MCF 10A (cell line): ENCODE data around the gene EGR4. TPM values are rescaled to one million over a fixed set of nuclear protein-coding genes. Genes with fewer than 3 reads are reported as not detected.

Experiments
- BruUV-seq: library from RNA; stranded (reverse); fragments of 400-500 nt; replicated peaks from 2 replicates; lab custom pipeline; 2021; lab: Mats Ljungman, UMichigan
- CTCF ChIA-PET: fragments of 300-600 bp; sonication (Branson Sonifier 250); formaldehyde crosslinking; extraction: SDS; loops from one replicate; lab custom pipeline; 2021; ENCODE audit warnings: antibody characterized with exemption, inconsistent platforms; lab: Yijun Ruan, JAX
- POLR2A ChIA-PET: fragments of 300-600, 350-650 bp; sonication (Branson Sonifier 250); formaldehyde crosslinking; extraction: SDS; loops from one replicate; lab custom pipeline; 2020; ENCODE audit warnings: antibody characterized with exemption, inconsistent platforms; lab: Yijun Ruan, JAX
- DNase-seq: peaks from one replicate; pipeline ENCODE4 v3.0.0-alpha.2; 2018; ENCODE audit not compliant: unreplicated experiment
- H3K27ac Mint-ChIP-seq: one replicate; pipeline ENCODE4 v1.8.0; 2022; ENCODE audit warnings: mild to moderate bottlenecking, low read depth, mixed read lengths; ENCODE audit not compliant: unreplicated experiment
- H3K27me3 Mint-ChIP-seq: one replicate; pipeline ENCODE4 v1.8.0; 2022; ENCODE audit warnings: mixed read lengths; ENCODE audit not compliant: insufficient read depth, unreplicated experiment
- H3K36me3 Mint-ChIP-seq: one replicate; pipeline ENCODE4 v1.8.0; 2022; ENCODE audit warnings: mild to moderate bottlenecking, moderate library complexity, mixed read lengths; ENCODE audit not compliant: insufficient read depth, unreplicated experiment
- H3K4me1 Mint-ChIP-seq: one replicate; pipeline ENCODE4 v1.8.0; 2022; ENCODE audit warnings: mixed read lengths; ENCODE audit not compliant: insufficient read depth, unreplicated experiment
- H3K4me3 Mint-ChIP-seq: one replicate; pipeline ENCODE4 v1.8.0; 2022; ENCODE audit warnings: mild to moderate bottlenecking, moderate library complexity, mixed read lengths; ENCODE audit not compliant: unreplicated experiment
- H3K9me3 Mint-ChIP-seq: one replicate; pipeline ENCODE4 v1.8.0; 2022; ENCODE audit warnings: mixed read lengths; ENCODE audit not compliant: unreplicated experiment
- CTCF ChIP-seq: fragments of 200-600 bp; IDR thresholded peaks from one replicate; pipeline ENCODE4 v1.8.0; 2022; ENCODE audit warnings: antibody characterized with exemption, mild to moderate bottlenecking; ENCODE audit not compliant: unreplicated experiment
- intact Hi-C: fragments of 100-400 bp; cut with micrococcal nuclease; formaldehyde crosslinking; loops from 2 replicates; pipeline ENCODE4 v1.14.1; 2022
- total RNA-seq: library from RNA; stranded (reverse); gene quantifications from 2 replicates; pipeline ENCODE4 v1.2.3, GENCODE V29; 2022

Gene EGR4
- total RNA-seq, 1 experiment from 2014 or later = 0.37 TPM

GRCh38 chr2:73252238-73253027, 40.9 kb downstream of the EGR4 start:
- POLR2A ChIA-PET = interaction anchor here (1.2 to 2.4 kb wide), 4 partner anchors 18 to 75 kb away, joined by 3 to 11 read pairs (median 3); partner anchors contain the start of genes CCT7 and PRADC1
- Mint-ChIP-seq H3K4me3 (no peak overlapping the region), H3K27ac (no peak overlapping the region), H3K36me3 (peaks cover 66% of the 10 kb centered on the region), H3K9me3 (no peaks in the 10 kb centered on the region), H3K27me3 (no peaks in the 10 kb centered on the region), H3K4me1 (no peaks in the 10 kb centered on the region)
- CTCF ChIA-PET = no interaction called here
- no TSS peak for BruUV-seq
- no peak for TF ChIP-seq CTCF
- no peak for DNase-seq
- intact Hi-C loops = no loop called here

- peaks cover 78% of the 10 kb centered on the region for H3K36me3 Mint-ChIP-seq
- intact Hi-C loops = no loop called here
- ChIA-PET POLR2A (interaction anchor here (1.2 to 2.9 kb wide), 2 partner anchors 10 to 17 kb away, joined by 3 to 8 read pairs; partner anchors contain the start of genes CCT7 and PRADC1), CTCF (interaction anchor here (0.6 to 1.7 kb wide), 4 partner anchors 9 to 167 kb away, joined by 3 to 7 read pairs (median 4); no protein-coding TSS in a partner anchor)
- peaks cover 9% of the 10 kb centered on the region for H3K4me1 Mint-ChIP-seq
- no peak overlapping the region for H3K27ac Mint-ChIP-seq
- H3K27me3 Mint-ChIP-seq = no peaks in the 10 kb centered on the region
- no TSS peak for BruUV-seq
- H3K9me3 Mint-ChIP-seq = no peaks in the 10 kb centered on the region
- no peak overlapping the region for H3K4me3 Mint-ChIP-seq
- DNase-seq = no peak
- no peak for TF ChIP-seq CTCF
Measured at GRCh38 chr2:73250872-73251846, 42.2 kb downstream of the EGR4 start.

GRCh38 chr2:73249636-73250035, 43.7 kb downstream of the EGR4 start:
- no peak for TF ChIP-seq CTCF
- Mint-ChIP-seq H3K36me3 (peaks cover 91% of the 10 kb centered on the region), H3K27ac (no peak overlapping the region), H3K27me3 (no peaks in the 10 kb centered on the region), H3K4me1 (peaks cover 12% of the 10 kb centered on the region), H3K9me3 (no peaks in the 10 kb centered on the region), H3K4me3 (no peak overlapping the region)
- no TSS peak for BruUV-seq
- ChIA-PET CTCF (interaction anchor here (0.6 to 1.7 kb wide), 4 partner anchors 10 to 41 kb away, joined by 4 to 7 read pairs (median 5); no protein-coding TSS in a partner anchor), POLR2A (interaction anchor here (0.6 to 2.9 kb wide), 3 partner anchors 16 to 426 kb away, joined by 3 to 8 read pairs (median 3); partner anchors contain the start of genes CCT7 and PRADC1)
- no peak for DNase-seq
- intact Hi-C loops = no loop called here
